ENCODE results near the gene TM4SF4. TPM values are rescaled to one million over a fixed set of nuclear protein-coding genes. Genes with fewer than 3 reads are reported as not detected.
A peak's percentile ranks its signal among the peaks of the same experiment; 100 is the strongest.

The TM4SF4 gene
- polyA plus RNA-seq, 1 donor (not counting 4 experiments of a cell fraction or from before 2014, with no cell fraction given), result not detected

- no peaks in the 10 kb centered on the region for H3K27me3 ChIP-seq (ENCODE audit: control insufficient read depth, extremely low read depth, insufficient read depth, low read length)
- no peak for DNase-seq (ENCODE audit: low read depth, low spot score)
- H3K27ac ChIP-seq (ENCODE audit: control insufficient read depth, insufficient read depth, low read length), result no peak overlapping the region
- H4K20me1 ChIP-seq (ENCODE audit: control insufficient read depth, extremely low read depth, insufficient read depth, low read length), result no peaks in the 10 kb centered on the region
- no peaks in the 10 kb centered on the region for H3K36me3 ChIP-seq (ENCODE audit: control insufficient read depth in 2 of 2, extremely low read depth in 1 of 2, insufficient read depth in 2 of 2, low read length in 2 of 2)
- H3K9me1 ChIP-seq (ENCODE audit: control insufficient read depth, extremely low read depth, insufficient read depth, low read length), result no peaks in the 10 kb centered on the region
- no peaks in the 10 kb centered on the region for H3K9me3 ChIP-seq (ENCODE audit: control insufficient read depth, low read depth, low read length)
- FAIRE-seq, result no peak
- dilution Hi-C loops (cut with MboI; ENCODE audit: extremely low pct_ligation_motif_present, low sequenced_read_pairs), result no loop called here
- no peak overlapping the region for H2AFZ ChIP-seq (ENCODE audit: control insufficient read depth, low read length)
- H3K4me1 ChIP-seq (ENCODE audit: control insufficient read depth, extremely low read depth, insufficient read depth, low read length), result peaks cover 7% of the 10 kb centered on the region
- no peak overlapping the region for H3K4me3 ChIP-seq (ENCODE audit: control insufficient read depth in 2 of 3, extremely low read depth in 1 of 3, insufficient read depth in 2 of 3, low read depth in 1 of 3, low read length in 3 of 3)
- H3K79me2 ChIP-seq (ENCODE audit: control insufficient read depth, insufficient read depth, low read length), result no peaks in the 10 kb centered on the region
- no peak for TF ChIP-seq CTCF (optimal IDR thresholded peaks at IDR 0.05 in 1 of 3, IDR thresholded peaks at IDR 0.05 in 1 of 3, conservative IDR thresholded peaks at IDR 0.05 in 1 of 3; ENCODE audit: extremely low read depth in 1 of 3, insufficient read depth in 2 of 3, low read length in 3 of 3)
- no peak for TF ChIP-seq EZH2 (IDR thresholded peaks at IDR 0.05; ENCODE audit: low read length)
- H3K4me2 ChIP-seq (ENCODE audit: control insufficient read depth, extremely low read depth, insufficient read depth, low read depth, low read length), result no peak overlapping the region
- no peak overlapping the region for H3K9ac ChIP-seq (ENCODE audit: control insufficient read depth, extremely low read depth, insufficient read depth, low read length)
Measured at GRCh38 chr3:149497966-149498670, 23.6 kb downstream of the TM4SF4 start.

GRCh38 chr3:149501524-149501923, 27.0 kb downstream of the TM4SF4 start:
- H3K9me1 ChIP-seq (ENCODE audit: control insufficient read depth, extremely low read depth, insufficient read depth, low read length), result no peaks in the 10 kb centered on the region
- H3K9me3 ChIP-seq (ENCODE audit: control insufficient read depth, low read depth, low read length), result no peaks in the 10 kb centered on the region
- H3K4me3 ChIP-seq (ENCODE audit: control insufficient read depth in 2 of 3, extremely low read depth in 1 of 3, insufficient read depth in 2 of 3, low read depth in 1 of 3, low read length in 3 of 3), result no peak overlapping the region
- H3K27me3 ChIP-seq (ENCODE audit: control insufficient read depth, extremely low read depth, insufficient read depth, low read length), result no peaks in the 10 kb centered on the region
- dilution Hi-C loops (cut with MboI; ENCODE audit: extremely low pct_ligation_motif_present, low sequenced_read_pairs), result no loop called here
- H3K36me3 ChIP-seq (ENCODE audit: control insufficient read depth in 2 of 2, extremely low read depth in 1 of 2, insufficient read depth in 2 of 2, low read length in 2 of 2), result no peaks in the 10 kb centered on the region
- no peaks in the 10 kb centered on the region for H3K4me1 ChIP-seq (ENCODE audit: control insufficient read depth, extremely low read depth, insufficient read depth, low read length)
- TF ChIP-seq CTCF (optimal IDR thresholded peaks at IDR 0.05 in 1 of 3, IDR thresholded peaks at IDR 0.05 in 1 of 3, conservative IDR thresholded peaks at IDR 0.05 in 1 of 3; ENCODE audit: extremely low read depth in 1 of 3, insufficient read depth in 2 of 3, low read length in 3 of 3) (no peak), EZH2 (IDR thresholded peaks at IDR 0.05; ENCODE audit: low read length) (no peak)
- H4K20me1 ChIP-seq (ENCODE audit: control insufficient read depth, extremely low read depth, insufficient read depth, low read length), result no peaks in the 10 kb centered on the region
- FAIRE-seq (peak; percentile 56), DNase-seq (ENCODE audit: low read depth, low spot score) (no peak)
- no peak overlapping the region for H3K9ac ChIP-seq (ENCODE audit: control insufficient read depth, extremely low read depth, insufficient read depth, low read length)
- H3K4me2 ChIP-seq (ENCODE audit: control insufficient read depth, extremely low read depth, insufficient read depth, low read depth, low read length), result no peak overlapping the region
- no peak overlapping the region for H3K27ac ChIP-seq (ENCODE audit: control insufficient read depth, insufficient read depth, low read length)
- H3K79me2 ChIP-seq (ENCODE audit: control insufficient read depth, insufficient read depth, low read length), result no peaks in the 10 kb centered on the region
- no peak overlapping the region for H2AFZ ChIP-seq (ENCODE audit: control insufficient read depth, low read length)

Data from keratinocyte (primary cell).